ENCODE results near the gene PRICKLE2. TPM values are rescaled to one million over a fixed set of nuclear protein-coding genes. Genes with fewer than 3 reads are reported as not detected.

PRICKLE2 gene
- total RNA-seq, 1 experiment from 2014 or later = not detected

GRCh38 chr3:64196236-64196929 is 28.9 kb downstream of the PRICKLE2 start:
- DNase-seq (ENCODE audit: extremely low read depth, low read depth) = no peak

- no peak for DNase-seq (ENCODE audit: extremely low read depth, low read depth)
Measured at GRCh38 chr3:64195789-64196188, 29.5 kb downstream of the PRICKLE2 start.

GRCh38 chr3:64191822-64192221 is 33.4 kb downstream of the PRICKLE2 start:
- DNase-seq (ENCODE audit: extremely low read depth, low read depth) = no peak

GRCh38 chr3:64190517-64191515 is 34.5 kb downstream of the PRICKLE2 start:
- DNase-seq (ENCODE audit: extremely low read depth, low read depth) = no peak

GRCh38 chr3:64188810-64189560 is 36.3 kb downstream of the PRICKLE2 start:
- peak; percentile 3 for DNase-seq (ENCODE audit: extremely low read depth, low read depth)

- DNase-seq (ENCODE audit: extremely low read depth, low read depth) = peak; percentile 38
Measured at GRCh38 chr3:64187065-64187959, 38.0 kb downstream of the PRICKLE2 start.

- no peak for DNase-seq (ENCODE audit: extremely low read depth, low read depth)
Measured at GRCh38 chr3:64186667-64187064, 38.6 kb downstream of the PRICKLE2 start.

GRCh38 chr3:64185436-64185835 is 39.8 kb downstream of the PRICKLE2 start:
- no peak for DNase-seq (ENCODE audit: extremely low read depth, low read depth)

GRCh38 chr3:64184621-64185020 is 40.6 kb downstream of the PRICKLE2 start:
- no peak for DNase-seq (ENCODE audit: extremely low read depth, low read depth)

- DNase-seq (ENCODE audit: extremely low read depth, low read depth) = no peak
Measured at GRCh38 chr3:64179860-64180259, 45.4 kb downstream of the PRICKLE2 start.

GRCh38 chr3:64179249-64179648 is 46.0 kb downstream of the PRICKLE2 start:
- no peak for DNase-seq (ENCODE audit: extremely low read depth, low read depth)

GRCh38 chr3:64178419-64178818 is 46.8 kb downstream of the PRICKLE2 start:
- no peak for DNase-seq (ENCODE audit: extremely low read depth, low read depth)

GRCh38 chr3:64176461-64176996 is 48.7 kb downstream of the PRICKLE2 start:
- DNase-seq (ENCODE audit: extremely low read depth, low read depth) = no peak

GRCh38 chr3:64174328-64174727 is 50.9 kb downstream of the PRICKLE2 start:
- no peak for DNase-seq (ENCODE audit: extremely low read depth, low read depth)

- DNase-seq (ENCODE audit: extremely low read depth, low read depth) = no peak
Measured at GRCh38 chr3:64173563-64173962, 51.7 kb downstream of the PRICKLE2 start.

GRCh38 chr3:64170270-64170669 is 55.0 kb downstream of the PRICKLE2 start:
- no peak for DNase-seq (ENCODE audit: extremely low read depth, low read depth)

- no peak for DNase-seq (ENCODE audit: extremely low read depth, low read depth)
Measured at GRCh38 chr3:64167868-64168267, 57.4 kb downstream of the PRICKLE2 start.

- no peak for DNase-seq (ENCODE audit: extremely low read depth, low read depth)
Measured at GRCh38 chr3:64167351-64167750, 57.9 kb downstream of the PRICKLE2 start.

- no peak for DNase-seq (ENCODE audit: extremely low read depth, low read depth)
Measured at GRCh38 chr3:64166584-64167162, 58.6 kb downstream of the PRICKLE2 start.

Data from NCI-H460 (cell line).